HG02763 (cell line): ENCODE results near the gene CREM.
A peak's percentile ranks its signal among the peaks of the same experiment; 100 is the strongest.

Experiments used
- ATAC-seq: cut with Tn5 transposase; IDR thresholded peaks from one replicate; pipeline ENCODE4 v1.9.1; 2021; ENCODE audit warnings: mild to moderate bottlenecking, moderate library complexity; ENCODE audit not compliant: unreplicated experiment

CREM gene

GRCh38 chr10:35218339-35218955 lies 91.8 kb downstream of the CREM start:
- peak; percentile 72 for ATAC-seq

- ATAC-seq, result no peak
Observed at GRCh38 chr10:35219292-35219691, 92.6 kb downstream of the CREM start.

GRCh38 chr10:35219891-35220890 lies 93.5 kb downstream of the CREM start:
- ATAC-seq, result no peak

- ATAC-seq, result no peak
Observed at GRCh38 chr10:35223016-35223415, 96.4 kb downstream of the CREM start.

- no peak for ATAC-seq
Observed at GRCh38 chr10:35224045-35224740, 97.5 kb downstream of the CREM start.

GRCh38 chr10:35225204-35225603 lies 98.6 kb downstream of the CREM start:
- no peak for ATAC-seq

GRCh38 chr10:35226507-35226906 lies 99.9 kb downstream of the CREM start:
- ATAC-seq, result no peak

- ATAC-seq, result no peak
Observed at GRCh38 chr10:35228058-35228457, 101.4 kb downstream of the CREM start.

- no peak for ATAC-seq
Observed at GRCh38 chr10:35231646-35232045, 105.0 kb downstream of the CREM start.

- no peak for ATAC-seq
Observed at GRCh38 chr10:35232527-35232926, 105.9 kb downstream of the CREM start.

GRCh38 chr10:35234073-35234472 lies 107.4 kb downstream of the CREM start:
- ATAC-seq, result no peak

- ATAC-seq, result no peak
Observed at GRCh38 chr10:35236739-35237138, 110.1 kb downstream of the CREM start.

- ATAC-seq, result no peak
Observed at GRCh38 chr10:35237766-35238512, 111.3 kb downstream of the CREM start.

- no peak for ATAC-seq
Observed at GRCh38 chr10:35244549-35244948, 117.9 kb downstream of the CREM start.

GRCh38 chr10:35246770-35247343 lies 120.2 kb downstream of the CREM start:
- ATAC-seq, result no peak

GRCh38 chr10:35251373-35252100 lies 124.9 kb downstream of the CREM start:
- no peak for ATAC-seq

- no peak for ATAC-seq
Observed at GRCh38 chr10:35257057-35257983, 130.7 kb downstream of the CREM start.

GRCh38 chr10:35259769-35260397 lies 133.2 kb downstream of the CREM start:
- no peak for ATAC-seq
